ENCODE results near the gene GALNT11.
A peak's percentile ranks its signal among the peaks of the same experiment; 100 is the strongest.

The GALNT11 gene

GRCh38 chr7:152122540-152122939, 97.1 kb downstream of the GALNT11 start:
- DNase-seq: no peak

- no peak for DNase-seq
Observed at GRCh38 chr7:152126741-152127140, 101.3 kb downstream of the GALNT11 start.

DNA sequence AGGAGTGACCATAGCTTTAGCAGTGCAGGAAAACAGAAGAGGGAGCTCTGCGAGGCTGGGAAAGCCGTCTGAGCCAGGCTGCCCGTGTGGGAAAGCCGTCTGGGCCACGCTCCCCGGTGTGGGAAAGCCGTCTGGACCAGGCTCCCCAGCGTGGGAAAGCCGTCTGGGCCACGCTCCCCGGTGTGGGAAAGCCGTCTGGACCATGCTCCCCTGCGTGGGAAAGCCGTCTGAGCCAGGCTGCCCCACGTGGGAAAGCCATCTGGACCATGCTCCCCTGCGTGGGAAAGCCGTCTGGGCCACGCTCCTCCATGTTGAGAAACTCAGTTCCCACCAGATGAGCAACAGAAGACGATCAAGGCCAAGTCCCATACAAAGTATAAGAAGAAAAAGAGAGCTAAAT, 101.8 kb downstream of the GALNT11 start:
- no peak for DNase-seq

GRCh38 chr7:152128252-152128651, 102.8 kb downstream of the GALNT11 start:
- no peak for DNase-seq

DNA sequence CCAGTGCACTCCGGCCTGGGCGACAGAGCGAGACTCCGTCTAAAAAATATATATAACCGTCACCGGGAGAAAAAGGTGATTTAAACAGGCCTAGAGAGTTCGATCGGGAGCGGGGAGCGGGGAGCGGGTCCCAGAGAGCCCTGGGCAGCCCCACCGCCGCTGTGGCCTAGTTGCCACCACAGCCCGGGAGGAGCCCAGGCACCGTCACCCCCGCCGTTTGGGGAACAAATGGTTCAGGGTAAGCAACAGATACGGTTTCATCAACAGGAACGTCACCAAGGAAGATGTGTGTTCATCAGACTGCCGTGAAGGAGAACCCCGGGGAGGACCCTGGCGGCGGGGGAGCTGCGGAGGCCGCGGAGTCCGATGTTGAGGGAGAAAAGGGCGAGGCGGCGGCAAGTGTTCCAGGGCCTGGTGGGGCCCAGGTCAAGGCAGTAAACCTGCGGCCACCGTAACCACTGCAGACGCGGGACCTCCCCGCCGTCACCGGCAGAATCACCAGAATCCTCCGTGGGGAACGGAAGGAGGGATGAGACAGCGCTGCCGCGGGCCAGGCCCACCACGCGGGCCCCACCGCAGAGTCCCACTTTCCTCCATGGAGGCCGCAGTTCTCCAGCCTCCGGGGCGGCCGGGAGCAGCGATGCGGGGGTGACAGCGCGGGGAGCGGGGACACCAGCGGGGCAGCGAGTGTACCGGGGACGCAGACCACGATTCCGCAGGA, 103.4 kb downstream of the GALNT11 start:
- no peak for DNase-seq

- DNase-seq: no peak
Observed at GRCh38 chr7:152129682-152130081, 104.2 kb downstream of the GALNT11 start.

GRCh38 chr7:152130658-152131590, 105.5 kb downstream of the GALNT11 start:
- no peak for DNase-seq

GRCh38 chr7:152131981-152132494, 106.6 kb downstream of the GALNT11 start:
- no peak for DNase-seq

DNA sequence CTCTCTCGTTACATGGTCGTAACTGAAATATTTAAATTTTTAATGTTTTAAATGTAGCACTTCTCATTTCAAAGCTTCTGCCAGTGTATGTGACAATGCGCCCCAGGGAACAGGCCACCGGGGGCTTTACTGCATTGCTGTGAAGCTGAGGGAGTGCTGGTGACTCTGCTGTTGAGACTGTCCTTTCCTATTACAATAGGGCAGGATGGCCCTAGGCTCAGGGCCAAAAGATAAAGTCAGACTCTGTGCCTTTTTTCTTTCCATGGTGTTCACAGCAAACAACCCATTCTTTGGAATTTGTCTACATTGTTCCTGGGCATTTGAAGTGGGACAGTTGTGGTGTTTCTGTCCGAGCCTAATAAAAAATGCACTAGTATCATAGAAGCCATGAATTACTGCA, 107.3 kb downstream of the GALNT11 start:
- DNase-seq: no peak

DNA sequence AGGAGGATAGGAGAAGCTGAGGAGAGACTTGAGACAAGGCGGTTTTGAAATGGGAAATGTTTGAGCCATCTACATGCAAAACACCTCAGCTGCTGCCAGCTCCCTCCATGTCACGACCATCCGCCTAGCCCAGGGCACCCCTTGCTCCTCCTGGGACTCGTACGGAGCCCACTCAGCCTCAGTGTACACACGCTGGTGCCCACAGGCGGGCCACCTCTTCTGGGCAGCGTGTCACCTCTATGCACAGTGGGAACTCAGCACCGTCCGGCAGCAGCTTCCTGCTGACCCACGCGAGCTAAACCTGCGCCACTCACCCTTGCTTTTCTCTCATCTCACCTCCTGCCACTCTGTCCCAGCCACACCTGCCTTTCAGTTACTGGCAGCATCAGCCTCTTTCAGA, 108.3 kb downstream of the GALNT11 start:
- no peak for DNase-seq

- DNase-seq: no peak
Observed at GRCh38 chr7:152136686-152137085, 111.2 kb downstream of the GALNT11 start.

GRCh38 chr7:152137476-152138025, 112.1 kb downstream of the GALNT11 start:
- DNase-seq: no peak

- DNase-seq: no peak
Observed at GRCh38 chr7:152140067-152140466, 114.6 kb downstream of the GALNT11 start.

DNA sequence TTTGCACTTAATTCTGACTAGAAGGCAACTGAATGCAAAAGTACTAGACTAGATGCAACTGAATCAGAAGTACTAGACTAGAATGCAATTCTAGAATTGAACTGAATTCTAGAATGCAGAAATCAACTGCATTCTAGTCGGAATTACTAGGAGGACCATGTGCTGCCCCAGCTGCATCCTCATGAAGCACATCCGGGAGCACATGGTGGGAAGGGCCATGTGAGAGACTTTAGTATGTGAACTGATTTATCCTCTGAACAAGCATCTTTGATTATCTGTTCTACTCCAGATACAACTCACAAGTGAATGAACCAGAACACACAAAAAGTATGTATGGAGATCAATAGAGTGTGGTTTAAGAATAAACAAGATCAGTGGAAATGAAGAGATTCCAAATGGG, 115.1 kb downstream of the GALNT11 start:
- DNase-seq: no peak

DNA sequence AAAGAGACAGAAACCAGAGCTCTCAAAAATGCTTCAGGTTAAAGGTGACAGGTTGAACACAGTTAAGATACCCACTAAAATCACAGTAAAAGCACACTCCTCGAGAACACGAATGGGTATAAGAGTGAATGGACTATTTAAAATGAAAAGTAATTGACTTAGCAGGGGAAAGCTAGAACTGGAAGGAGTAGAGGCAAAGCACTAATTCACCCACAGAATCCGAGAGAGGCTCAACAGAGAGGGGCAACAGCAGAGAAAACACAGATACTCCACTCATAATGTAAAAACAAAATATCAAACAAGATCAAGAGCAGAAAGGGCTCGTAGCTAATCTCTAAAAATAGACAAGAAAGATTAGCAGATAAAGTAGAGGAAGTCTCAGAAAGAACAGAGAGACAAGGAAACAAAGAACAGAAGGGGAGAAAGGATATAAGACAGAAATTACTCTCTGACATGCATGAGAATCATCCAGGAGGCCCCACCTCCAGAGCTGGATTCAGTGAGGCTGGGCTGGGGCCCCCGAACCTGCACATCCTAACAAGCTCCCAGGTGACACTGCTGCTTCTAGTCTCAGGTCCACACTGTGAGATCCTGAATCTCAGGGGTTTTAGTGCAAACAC, 117.6 kb downstream of the GALNT11 start:
- no peak for DNase-seq

GRCh38 chr7:152144557-152145245, 119.2 kb downstream of the GALNT11 start:
- DNase-seq: no peak

GRCh38 chr7:152145853-152146466, 120.5 kb downstream of the GALNT11 start:
- peak; percentile 1 for DNase-seq

DNA sequence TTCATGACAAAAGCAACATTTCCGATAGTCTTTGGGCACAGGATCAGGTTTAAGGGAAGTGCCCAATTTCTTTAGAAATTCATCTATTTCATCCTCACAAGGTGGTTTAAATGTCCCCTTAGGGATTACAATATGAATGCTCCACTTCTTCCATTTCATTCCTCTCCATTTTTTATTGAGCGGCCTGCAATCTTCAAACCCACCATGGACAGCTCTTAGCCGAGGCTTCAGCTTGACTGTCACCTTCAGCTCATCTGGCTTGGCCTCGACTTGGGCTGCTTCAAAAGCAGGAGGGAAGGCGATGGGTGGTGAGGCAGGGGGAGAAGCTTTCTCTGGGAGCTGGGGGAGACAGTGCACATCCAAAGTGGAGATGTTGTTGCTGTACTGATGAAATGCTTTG, 123.2 kb downstream of the GALNT11 start:
- no peak for DNase-seq

DNA sequence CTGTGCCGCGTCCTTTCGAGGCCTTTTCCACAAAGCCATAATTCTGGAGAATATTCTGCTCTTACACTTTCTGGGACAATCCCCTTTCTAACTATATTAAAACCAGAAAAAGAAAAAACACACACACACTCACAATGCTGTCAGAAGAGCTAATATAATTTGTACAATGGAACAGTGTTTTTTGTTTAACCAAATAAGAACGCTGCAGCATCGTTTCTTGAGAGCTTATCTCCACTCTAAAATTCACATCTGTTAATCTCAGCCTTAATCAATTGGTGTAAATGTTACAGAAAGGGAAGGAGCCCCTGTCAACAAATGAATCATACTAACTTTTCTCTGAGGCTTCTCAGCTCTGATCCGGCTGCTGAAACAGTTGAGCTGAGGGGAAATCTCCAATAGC, 123.9 kb downstream of the GALNT11 start:
- DNase-seq: no peak

GRCh38 chr7:152152267-152152666, 126.8 kb downstream of the GALNT11 start:
- DNase-seq: no peak

- no peak for DNase-seq
Observed at GRCh38 chr7:152158801-152159587, 133.5 kb downstream of the GALNT11 start.

Measured in NCI-H2081 treated with DMSO at 0.1 percent for 48 hours (cell line).